IMR-90 (cell line): ENCODE measurements around the gene GBE1. TPM values are rescaled to one million over a fixed set of nuclear protein-coding genes. Genes with fewer than 3 reads are reported as not detected.

Experiments used
- ATAC-seq: fragments of 200-7000 bp; cut with Tn5 transposase; 2 replicates; pipeline ENCODE4 v1.9.1; 2020; ENCODE audit warnings: low read depth, mild to moderate bottlenecking, moderate library complexity
- BruUV-seq: library from RNA; stranded (reverse); fragments of 400-500 nt; replicated peaks from 2 replicates; lab custom pipeline; 2021; lab: Mats Ljungman, UMichigan
- CTCF ChIA-PET: fragments of 300-600 bp; formaldehyde crosslinking; extraction: SDS; loops from one replicate; lab custom pipeline; 2021; ENCODE audit warnings: antibody characterized with exemption; lab: Yijun Ruan, JAX
- POLR2A ChIA-PET: fragments of 300-600 bp; sonication (Branson Sonifier 250); formaldehyde crosslinking; loops from one replicate; lab custom pipeline; 2022; ENCODE audit warnings: antibody characterized with exemption; ENCODE audit not compliant: unreplicated experiment; lab: Charles Lee
- DNase-seq: peaks from one replicate; pipeline ENCODE4 v3.0.0; 2013
- H2AFZ ChIP-seq: replicated peaks from 2 replicates; pipeline ENCODE3; 2013; ENCODE audit warnings: low read length, mild to moderate bottlenecking; ENCODE audit not compliant: poor library complexity
- H2AK5ac ChIP-seq: 2 replicates; pipeline ENCODE4 v1.6.1; 2013; ENCODE audit warnings: low read depth, low read length, inconsistent platforms
- H2AK9ac ChIP-seq: replicated peaks from 2 replicates; pipeline ENCODE3; 2013; ENCODE audit warnings: mild to moderate bottlenecking, low read depth, low read length, moderate library complexity; ENCODE audit not compliant: poor library complexity
- H2BK120ac ChIP-seq: 2 replicates; pipeline ENCODE4 v1.6.1; 2013; ENCODE audit warnings: low read depth, low read length, inconsistent platforms
- H2BK15ac ChIP-seq: 3 replicates; pipeline ENCODE4 v1.6.1; 2013; ENCODE audit warnings: low read depth, low read length, inconsistent platforms
- H2BK20ac ChIP-seq: 2 replicates; pipeline ENCODE4 v1.6.1; 2013; ENCODE audit warnings: low read depth, mild to moderate bottlenecking, inconsistent platforms, low read length, moderate library complexity
- H2BK5ac ChIP-seq: 2 replicates; pipeline ENCODE4 v1.6.1; 2013; ENCODE audit warnings: mild to moderate bottlenecking, low read depth, low read length, inconsistent platforms; ENCODE audit not compliant: poor library complexity, severe bottlenecking
- H3K14ac ChIP-seq: replicated peaks from 2 replicates; pipeline ENCODE4 v1.6.1; 2013; ENCODE audit warnings: low read depth, low read length, inconsistent platforms
- H3K18ac ChIP-seq: 2 replicates; pipeline ENCODE4 v1.6.1; 2013; ENCODE audit warnings: low read depth, low read length, control low read depth
- H3K23ac ChIP-seq: 2 replicates; pipeline ENCODE4 v1.6.1; 2013; ENCODE audit warnings: low read depth, low read length, inconsistent platforms
- H3K27ac ChIP-seq: 2 replicates; pipeline ENCODE4 v1.5.1; 2013; ENCODE audit warnings: mild to moderate bottlenecking, control low read depth, low read length; ENCODE audit not compliant: insufficient read depth
- H3K27me3 ChIP-seq: 2 replicates; pipeline ENCODE4 v1.6.1; 2013; ENCODE audit warnings: low read length; ENCODE audit not compliant: control insufficient read depth, insufficient read depth
- H3K36me3 ChIP-seq: 2 replicates; pipeline ENCODE4 v1.6.1; 2013; ENCODE audit warnings: low read length, mixed read lengths; ENCODE audit not compliant: control insufficient read depth, insufficient read depth
- H3K4ac ChIP-seq: 2 replicates; pipeline ENCODE4 v1.6.1; 2013; ENCODE audit warnings: low read depth, low read length, inconsistent platforms
- H3K4me1 ChIP-seq: 2 replicates; pipeline ENCODE4 v1.6.1; 2013; ENCODE audit warnings: low read length, mixed read lengths; ENCODE audit not compliant: control insufficient read depth, insufficient read depth
- H3K4me2 ChIP-seq: 2 replicates; pipeline ENCODE4 v1.6.1; 2013; ENCODE audit warnings: low read depth, mild to moderate bottlenecking, control low read depth, low read length, moderate library complexity
- H3K4me3 ChIP-seq: 2 replicates; pipeline ENCODE4 v1.5.1; 2013; ENCODE audit warnings: low read depth, mild to moderate bottlenecking, control low read depth, low read length, moderate library complexity; ENCODE audit not compliant: insufficient read depth
- H3K56ac ChIP-seq: 2 replicates; pipeline ENCODE4 v1.6.1; 2013; ENCODE audit warnings: low read length, inconsistent platforms; ENCODE audit not compliant: insufficient read depth; ENCODE audit errors: extremely low read depth
- H3K79me1 ChIP-seq, 2 experiments: 2 replicates each; pipeline ENCODE4 v1.6.1; 2013; ENCODE audit warnings: low read length in 2 of 2, inconsistent platforms in 1 of 2, low read depth in 1 of 2
- H3K9ac ChIP-seq: 2 replicates; pipeline ENCODE4 v1.6.1; 2013; ENCODE audit warnings: low read depth, low read length, control low read depth
- H3K9me1 ChIP-seq: 2 replicates; pipeline ENCODE4 v1.6.1; 2013; ENCODE audit warnings: low read length, inconsistent platforms; ENCODE audit not compliant: insufficient read depth
- H3K9me3 ChIP-seq: 2 replicates; pipeline ENCODE4 v1.6.1; 2013; ENCODE audit warnings: low read length; ENCODE audit not compliant: control insufficient read depth, insufficient read depth
- H4K20me1 ChIP-seq: 2 replicates; pipeline ENCODE4 v1.6.1; 2013; ENCODE audit warnings: low read length, inconsistent platforms; ENCODE audit not compliant: insufficient read depth
- H4K5ac ChIP-seq: 2 replicates; pipeline ENCODE4 v1.6.1; 2013; ENCODE audit warnings: mild to moderate bottlenecking, low read depth, low read length, control low read depth
- H4K8ac ChIP-seq, 2 experiments: 2 replicates each; pipeline ENCODE4 v1.6.1; 2013; ENCODE audit warnings: low read depth in 2 of 2, low read length in 2 of 2, control low read depth in 1 of 2, inconsistent platforms in 1 of 2
- H4K91ac ChIP-seq: 2 replicates; pipeline ENCODE4 v1.6.1; 2013; ENCODE audit warnings: low read depth, low read length, inconsistent platforms; ENCODE audit not compliant: insufficient read depth
- BHLHE40 ChIP-seq: fragments of 150-350 bp; IDR thresholded peaks from 2 replicates; pipeline ENCODE4 v1.6.1; 2016; ENCODE audit warnings: mild to moderate bottlenecking, low read depth, low read length
- CEBPB ChIP-seq: IDR thresholded peaks from 2 replicates; pipeline ENCODE4 v1.6.1; 2012; ENCODE audit warnings: low read depth, low read length, improper control_type of control experiment
- CHD1 ChIP-seq: IDR thresholded peaks from 2 replicates; pipeline ENCODE4 v1.6.1; 2012; ENCODE audit warnings: low read depth, low read length, improper control_type of control experiment
- CTCF ChIP-seq: conservative IDR thresholded peaks from 2 replicates; pipeline ENCODE4 v1.5.1; 2012; ENCODE audit warnings: mild to moderate bottlenecking, low read depth, low read length, improper control_type of control experiment
- ELK1 ChIP-seq: fragments of 150-350 bp; IDR thresholded peaks from 2 replicates; pipeline ENCODE4 v1.6.1; 2016; ENCODE audit warnings: low read depth, mild to moderate bottlenecking, low read length, moderate library complexity, borderline replicate concordance
- FOS ChIP-seq: fragments of 150-350 bp; IDR thresholded peaks from 2 replicates; pipeline ENCODE4 v1.6.1; 2016; ENCODE audit warnings: low read depth, low read length
- MAFK ChIP-seq: IDR thresholded peaks from 2 replicates; pipeline ENCODE4 v1.6.1; 2012; ENCODE audit warnings: low read depth, low read length, improper control_type of control experiment
- MAZ ChIP-seq: IDR thresholded peaks from 2 replicates; pipeline ENCODE4 v1.6.1; 2012; ENCODE audit warnings: low read depth, mild to moderate bottlenecking, low read length, improper control_type of control experiment, moderate library complexity, borderline replicate concordance
- MXI1 ChIP-seq: IDR thresholded peaks from 2 replicates; pipeline ENCODE4 v1.6.1; 2012; ENCODE audit warnings: low read depth, mild to moderate bottlenecking, low read length, moderate library complexity, borderline replicate concordance
- NFE2L2 ChIP-seq: fragments of 150-350 bp; IDR thresholded peaks from 2 replicates; pipeline ENCODE4 v1.6.1; 2016; ENCODE audit warnings: low read depth, mild to moderate bottlenecking, low read length
- POLR2A ChIP-seq: IDR thresholded peaks from 2 replicates; pipeline ENCODE4 v1.6.1; 2012; ENCODE audit warnings: mild to moderate bottlenecking, low read depth, low read length
- RAD21 ChIP-seq: IDR thresholded peaks from 2 replicates; pipeline ENCODE4 v1.6.1; 2012; ENCODE audit warnings: low read length, improper control_type of control experiment
- RCOR1 ChIP-seq: IDR thresholded peaks from 2 replicates; pipeline ENCODE4 v1.6.1; 2012; ENCODE audit warnings: mild to moderate bottlenecking, low read length, improper control_type of control experiment; ENCODE audit not compliant: insufficient replicate concordance
- RFX5 ChIP-seq: IDR thresholded peaks from 2 replicates; pipeline ENCODE4 v1.8.0; 2012; ENCODE audit warnings: low read depth, mild to moderate bottlenecking, low read length, moderate library complexity
- SMC3 ChIP-seq: fragments of 150-350 bp; IDR thresholded peaks from 2 replicates; pipeline ENCODE4 v1.6.1; 2016; ENCODE audit warnings: low read depth, mild to moderate bottlenecking, antibody characterized with exemption, low read length, moderate library complexity
- USF2 ChIP-seq: fragments of 150-350 bp; IDR thresholded peaks from 2 replicates; pipeline ENCODE4 v1.6.1; 2017; ENCODE audit warnings: mild to moderate bottlenecking, antibody characterized with exemption, low read length, low read depth
- WGBS, 2 experiments: methylation state at CpG; one replicate each; pipeline versions ENCODE4 v1.1.5 to v1.1.7; 2013; ENCODE audit warnings: missing lambda C conversion rate in 2 of 2; ENCODE audit not compliant: insufficient read length in 1 of 2; ENCODE audit errors: extremely low coverage in 2 of 2; 5-methylcytosine and 5-hydroxymethylcytosine counted together
- dilution Hi-C: fragments of 300-500 bp; cut with HindIII; formaldehyde crosslinking; loops from one replicate; pipeline ENCODE4 v1.14.3; 2018; ENCODE audit warnings: low sequenced_read_pairs; ENCODE audit not compliant: unreplicated experiment
- in situ Hi-C: fragments of 300-500 bp; cut with MboI; formaldehyde crosslinking; loops from 3 replicates; pipeline ENCODE4 v1.14.3; 2019; ENCODE audit warnings: low sequenced_read_pairs, inconsistent platforms, mixed read lengths
- intact Hi-C: fragments of 100-400 bp; cut with micrococcal nuclease; formaldehyde crosslinking; loops from 2 replicates; pipeline ENCODE4 v1.10.0; 2022
- polyA plus RNA-seq, 3 experiments: library from polyadenylated mRNA; depleted of rRNA; stranded (reverse); fragments of >200 nt; gene quantifications; 2 replicates each; pipeline ENCODE4 v1.2.3, GENCODE V29; 2012; ENCODE audit warnings: low replicate concordance in 1 of 3
- total RNA-seq: library from RNA; depleted of rRNA; stranded (reverse); fragments of >200 nt; gene quantifications from 2 replicates; pipeline ENCODE4 v1.2.3, GENCODE V29; 2012

The GBE1 gene
- total and polyA plus RNA-seq, 2 of the 4 experiments (the other 2 are of a cell fraction): 36.7 to 90.3 TPM

- ATAC-seq (no peak), DNase-seq (no peak)
- WGBS, 2 experiments: no CpG with 5 or more reads among the region's 4 CpGs
- Histone ChIP-seq H4K5ac (no peak overlapping the region), H2BK5ac (no peak overlapping the region), H4K91ac (no peak overlapping the region), H3K9ac (no peak overlapping the region), H4K20me1 (no peaks in the 10 kb centered on the region), H2AK9ac (no peak overlapping the region), H3K4me3 (no peak overlapping the region), H4K8ac (no peak overlapping the region), H2BK15ac (no peak overlapping the region), H3K56ac (no peak overlapping the region), H2BK20ac (no peak overlapping the region), H2AK5ac (no peak overlapping the region), H2AFZ (no peak overlapping the region), H3K36me3 (no peaks in the 10 kb centered on the region), H3K4me2 (no peak overlapping the region), H3K79me1 (no peaks in the 10 kb centered on the region), H3K23ac (no peak overlapping the region), H3K9me1 (no peaks in the 10 kb centered on the region), H3K4me1 (no peaks in the 10 kb centered on the region), H3K14ac (no peak overlapping the region), H3K18ac (no peak overlapping the region), H2BK120ac (no peak overlapping the region), H3K4ac (no peak overlapping the region), H3K27me3 (no peaks in the 10 kb centered on the region), H3K27ac (no peak overlapping the region), H3K9me3 (no peaks in the 10 kb centered on the region)
- in situ Hi-C loops: no loop called here
- no TSS peak for BruUV-seq
- no peak for TF ChIP-seq CEBPB
- TF ChIP-seq USF2: no peak
- TF ChIP-seq RAD21: no peak
- TF ChIP-seq MAZ: no peak
- no peak for TF ChIP-seq MXI1
- no peak for TF ChIP-seq POLR2A
- TF ChIP-seq MAFK: no peak
- TF ChIP-seq ELK1: no peak
- TF ChIP-seq SMC3: no peak
- no peak for TF ChIP-seq RFX5
- TF ChIP-seq RCOR1: no peak
- TF ChIP-seq CTCF: no peak
- no peak for TF ChIP-seq FOS
- no peak for TF ChIP-seq CHD1
- TF ChIP-seq BHLHE40: no peak
- TF ChIP-seq NFE2L2: no peak
- CTCF ChIA-PET: no interaction called here
- intact Hi-C loops: no loop called here
- dilution Hi-C loops: no loop called here
- POLR2A ChIA-PET: no interaction called here
Observed at GRCh38 chr3:81444817-81445460, 316.5 kb downstream of the GBE1 start.
